Activated CD8-positive, alpha-beta memory T cell treated with anti-CD3 and anti-CD28 coated beads for 36 hours (primary cell): Measurements from ENCODE around the gene TMED1. TPM values are rescaled to one million over a fixed set of nuclear protein-coding genes. Genes with fewer than 3 reads are reported as not detected.
"Not testable (repeated sequence)": the region's sequence is repeated elsewhere in the genome, so short reads cannot be mapped to it uniquely, and the experiment has no call there.

ENCODE experiments used
- CTCF ChIA-PET: fragments of 350-600 bp; sonication (Branson Sonifier 250); formaldehyde crosslinking; loops from one replicate; lab custom pipeline; 2021; ENCODE audit warnings: antibody characterized with exemption; lab: Charles Lee
- POLR2A ChIA-PET: fragments of 350-600 bp; sonication (Branson Sonifier 250); formaldehyde crosslinking; loops from one replicate; lab custom pipeline; 2021; ENCODE audit warnings: antibody characterized with exemption; lab: Charles Lee
- total RNA-seq, 2 experiments: library from RNA; stranded (reverse); gene quantifications; one replicate each; pipeline ENCODE4 v1.2.3, GENCODE V29; 2021

The TMED1 gene
- total RNA-seq, 2 experiments from 2014 or later, result 13.4 to 14.2 TPM

DNA sequence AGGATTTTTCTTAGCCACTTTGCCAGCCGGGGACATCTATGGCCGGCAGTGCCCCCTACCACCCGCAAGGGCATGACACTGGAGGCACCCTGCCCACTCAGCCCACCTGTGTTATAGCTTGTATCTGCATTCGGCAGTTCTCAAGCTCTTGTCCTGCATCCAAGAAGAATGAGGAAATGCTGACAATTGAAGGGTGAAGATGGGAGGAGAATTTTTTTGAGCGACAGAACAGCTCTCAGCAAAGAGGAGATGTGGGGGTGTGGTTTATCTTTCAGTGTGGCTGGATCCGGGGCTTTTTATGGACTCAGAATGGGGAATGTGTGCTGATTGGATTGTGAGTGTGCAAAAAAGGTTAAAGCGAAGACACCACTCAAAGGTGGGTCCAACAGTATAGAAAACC is 6.8 kb upstream of the TMED1 start:
- ChIA-PET CTCF (no interaction called here), POLR2A (no interaction called here)

DNA sequence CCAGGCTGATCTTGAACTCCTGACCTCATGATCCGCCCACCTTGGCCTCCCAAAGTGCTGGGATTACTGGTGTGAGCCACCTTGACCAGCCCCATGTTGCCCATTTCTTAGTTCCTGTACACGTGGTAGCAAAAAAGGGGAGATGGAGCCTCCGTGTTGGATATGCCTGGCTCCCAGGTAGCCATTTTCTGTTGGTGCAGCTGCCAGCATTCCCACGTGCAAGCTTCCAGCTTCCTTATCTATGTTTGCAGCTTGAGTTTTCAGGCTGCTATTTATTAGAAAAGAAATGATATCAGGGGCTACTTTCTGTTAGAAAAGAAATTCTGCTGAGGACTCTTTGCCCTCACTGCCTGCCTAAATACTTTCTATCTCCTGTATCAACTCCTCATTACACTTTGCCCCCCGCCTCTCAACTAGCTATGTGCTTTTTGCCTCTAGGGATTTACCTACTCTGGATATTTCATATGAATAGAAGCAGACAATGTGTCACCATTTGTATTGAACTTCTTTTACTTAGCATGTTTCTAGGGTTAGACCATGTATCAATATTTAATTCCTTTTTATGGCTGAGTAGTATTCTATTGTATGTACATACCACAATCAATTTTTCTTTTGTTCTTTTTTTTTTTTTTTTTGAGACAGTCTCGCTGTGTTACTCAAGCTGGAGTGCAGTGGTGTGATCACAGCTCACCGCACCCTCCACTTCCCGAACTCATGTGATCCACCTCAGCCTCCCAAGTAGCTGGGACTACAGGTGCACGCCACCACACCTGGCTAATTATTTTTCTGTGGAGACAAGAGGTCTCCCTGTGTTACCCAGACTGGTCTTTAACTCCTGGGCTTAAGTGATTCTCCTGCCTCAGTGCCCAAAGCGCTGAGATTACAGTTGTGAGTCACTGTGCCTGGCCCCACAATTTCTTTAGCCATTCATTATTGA is 3.4 kb upstream of the TMED1 start:
- ChIA-PET POLR2A (no interaction called here), CTCF (interaction anchor here (0.6 to 2.3 kb wide), 7 partner anchors 19 to 829 kb away, joined by 3 to 9 read pairs (median 3); no protein-coding TSS in a partner anchor)

GRCh38 chr19:10838377-10838776 is 2.4 kb upstream of the TMED1 start:
- POLR2A ChIA-PET, result no interaction called here
- CTCF ChIA-PET, result interaction anchor here (0.6 to 2.2 kb wide), 3 partner anchors 19 to 179 kb away, joined by 3 to 5 read pairs (median 4); no protein-coding TSS in a partner anchor

GRCh38 chr19:10837649-10838048 is 1.6 kb upstream of the TMED1 start:
- CTCF ChIA-PET, result interaction anchor here (1.4 to 3.8 kb wide), 5 partner anchors 21 to 166 kb away, joined by 6 to 26 read pairs (median 10); partner anchors contain the start of gene DNM2
- POLR2A ChIA-PET, result not testable (repeated sequence)

DNA sequence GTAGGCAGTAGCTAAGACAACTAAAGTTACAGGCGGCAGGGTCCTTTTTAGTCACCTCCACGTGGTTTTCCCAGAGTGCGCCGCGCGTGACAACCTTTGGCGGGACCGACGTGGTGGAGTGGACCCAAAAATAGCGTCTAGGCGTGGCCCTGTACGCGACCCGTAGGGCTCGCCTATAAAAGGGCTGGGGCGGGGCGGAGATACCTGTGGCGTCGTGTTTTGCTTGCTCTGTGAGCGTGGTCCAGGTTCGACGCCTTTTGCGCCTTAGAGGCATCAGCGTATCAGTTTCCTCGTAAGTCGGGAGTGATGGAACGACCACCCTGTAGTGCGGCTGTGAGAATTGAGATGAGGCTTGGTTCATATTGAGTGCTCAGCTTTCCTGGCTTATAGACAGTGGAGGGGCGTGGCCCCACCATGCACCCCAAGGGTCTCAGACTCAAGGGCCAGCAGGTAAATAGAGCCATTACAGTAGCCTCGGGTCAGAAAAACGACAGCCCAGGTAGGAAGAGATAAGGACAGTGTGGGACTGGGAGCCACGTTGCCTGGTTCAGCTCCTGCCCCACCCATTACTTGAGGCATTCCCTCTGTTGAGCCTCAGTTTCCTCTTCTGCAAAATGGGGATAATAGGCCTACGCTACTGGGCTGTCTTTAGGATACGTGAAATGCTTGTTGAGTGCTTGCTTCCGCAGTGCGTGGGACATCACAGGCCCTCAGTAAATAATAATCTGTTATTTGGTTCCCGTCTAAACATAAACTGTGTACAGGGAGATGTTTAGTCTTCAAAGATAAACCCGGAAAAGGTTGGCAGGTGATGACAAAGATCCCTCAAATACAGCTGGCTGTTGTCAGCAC is 693 bp upstream of the TMED1 start:
- ChIA-PET POLR2A (interaction anchor here (0.5 to 1.1 kb wide), 7 partner anchors 25 to 178 kb away, joined by 3 to 10 read pairs (median 3); no protein-coding TSS in a partner anchor), CTCF (interaction anchor here (0.9 to 3.8 kb wide), 9 partner anchors 19 to 192 kb away, joined by 3 to 26 read pairs (median 7); partner anchors contain the start of genes CARM1 and DNM2)

GRCh38 chr19:10835089-10835753 is 791 bp downstream of the TMED1 start:
- ChIA-PET POLR2A (interaction anchor here (0.9 to 1.1 kb wide), 2 partner anchors 36 to 93 kb away, joined by 3 to 4 read pairs; no protein-coding TSS in a partner anchor), CTCF (interaction anchor here (1.0 to 3.8 kb wide), 7 partner anchors 14 to 135 kb away, joined by 3 to 26 read pairs (median 10); partner anchors contain the start of genes CARM1 and DNM2)

- ChIA-PET POLR2A (no interaction called here), CTCF (interaction anchor here (1.1 kb wide), 1 partner anchor 31 kb away, joined by 3 read pairs; no protein-coding TSS in a partner anchor)
Observed at GRCh38 chr19:10832939-10833296, 3.1 kb downstream of the TMED1 start.

DNA sequence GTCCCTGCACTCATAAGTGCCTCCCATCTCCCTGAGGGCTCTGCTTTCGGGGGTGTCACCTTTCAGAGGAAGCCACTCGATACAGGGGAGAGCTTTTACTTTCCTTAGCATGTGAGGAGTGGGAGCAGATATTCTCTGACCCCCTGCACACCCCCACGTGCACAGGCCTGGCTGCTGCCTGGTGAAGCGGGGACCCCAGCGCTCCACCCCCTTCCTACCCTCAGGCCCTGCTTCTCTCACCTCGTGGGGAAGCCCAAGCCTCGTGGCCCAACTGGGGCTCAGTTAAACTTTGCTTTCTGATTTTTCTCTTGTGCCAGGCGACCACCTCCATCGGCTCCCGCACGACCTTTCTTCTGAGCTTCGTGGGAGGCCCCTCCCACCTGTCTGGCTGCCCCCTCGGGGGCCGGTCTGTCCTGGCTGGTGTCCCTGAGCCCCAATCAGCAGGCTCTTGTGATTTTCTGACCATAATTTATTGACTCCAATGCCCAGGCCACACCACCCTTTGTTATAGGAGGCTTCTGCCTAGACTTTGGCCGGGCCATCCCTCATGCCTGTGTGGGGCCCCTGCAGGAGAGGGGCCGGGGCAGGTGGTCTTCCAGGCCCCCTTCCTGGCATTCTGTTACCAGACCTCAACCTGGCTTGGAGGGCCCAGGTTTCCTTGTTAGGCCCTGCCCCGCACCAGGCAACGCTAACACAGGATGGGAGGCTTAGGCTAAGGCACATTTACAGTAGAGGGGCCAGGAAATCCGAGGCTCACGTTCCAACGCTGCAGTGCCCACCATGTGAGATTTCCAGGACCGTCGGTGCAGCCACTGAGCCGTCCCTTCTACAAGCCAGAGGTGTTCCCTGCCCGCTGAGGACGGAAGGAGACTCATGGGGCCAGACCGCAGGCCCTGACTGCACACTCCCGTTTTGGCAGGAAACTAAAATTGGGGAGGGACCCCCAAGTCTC is 3.7 kb downstream of the TMED1 start:
- POLR2A ChIA-PET, result no interaction called here

DNA sequence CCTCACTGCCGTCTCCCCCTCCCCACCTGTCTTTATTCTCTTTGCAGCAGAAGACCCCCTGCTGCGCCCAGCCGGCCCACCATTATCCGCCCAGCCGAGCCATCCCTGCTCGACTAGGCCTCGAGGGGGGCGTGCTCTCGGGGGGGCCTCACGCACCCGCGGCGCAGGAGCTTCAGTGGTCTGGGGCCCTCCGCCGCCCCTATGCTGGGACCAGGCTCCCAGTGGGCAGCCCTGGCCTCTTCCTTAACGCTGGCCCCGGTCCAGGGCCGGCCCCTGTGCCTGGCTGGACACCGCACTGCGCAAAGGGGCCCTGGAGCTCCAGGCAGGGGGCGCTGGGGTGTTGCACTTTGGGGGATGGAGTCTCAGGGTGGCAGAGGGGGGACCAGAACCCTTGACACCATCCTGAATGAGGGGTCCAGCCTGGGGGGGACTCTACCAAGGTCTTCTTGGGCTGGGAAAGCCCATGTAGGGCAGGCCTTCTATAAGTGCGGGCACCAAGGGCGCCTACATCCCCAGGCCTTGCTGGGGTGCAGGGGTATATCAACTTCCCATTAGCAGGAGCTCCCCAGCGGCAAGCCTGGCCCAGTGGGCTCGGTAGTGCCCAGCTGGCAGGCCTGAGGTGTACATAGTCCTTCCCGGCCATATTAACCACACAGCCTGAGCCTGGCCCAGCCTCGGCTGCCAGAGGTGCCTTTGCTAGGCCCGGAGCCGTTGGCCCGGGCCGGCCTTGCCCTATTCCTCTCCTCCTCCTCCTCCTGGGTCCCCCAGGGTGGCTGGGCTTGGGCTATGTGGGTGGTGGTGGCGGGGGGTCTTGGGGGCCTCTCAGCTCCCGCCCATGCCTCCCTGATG is 4.9 kb downstream of the TMED1 start:
- ChIA-PET POLR2A (no interaction called here), CTCF (interaction anchor here (1.1 to 1.2 kb wide), 2 partner anchors 33 to 113 kb away, joined by 3 read pairs; partner anchors contain the start of gene DNM2)

More for the DNA sequence above, 3.7 kb downstream of the TMED1 start:
- CTCF ChIA-PET, result interaction anchor here (1.1 to 1.2 kb wide), 3 partner anchors 32 to 115 kb away, joined by 3 read pairs; partner anchors contain the start of gene DNM2

GRCh38 chr19:10830370-10830769 is 5.6 kb downstream of the TMED1 start:
- ChIA-PET CTCF (interaction anchor here (1.2 kb wide), 1 partner anchor 113 kb away, joined by 3 read pairs; the partner anchor contains the start of gene DNM2), POLR2A (no interaction called here)

DNA sequence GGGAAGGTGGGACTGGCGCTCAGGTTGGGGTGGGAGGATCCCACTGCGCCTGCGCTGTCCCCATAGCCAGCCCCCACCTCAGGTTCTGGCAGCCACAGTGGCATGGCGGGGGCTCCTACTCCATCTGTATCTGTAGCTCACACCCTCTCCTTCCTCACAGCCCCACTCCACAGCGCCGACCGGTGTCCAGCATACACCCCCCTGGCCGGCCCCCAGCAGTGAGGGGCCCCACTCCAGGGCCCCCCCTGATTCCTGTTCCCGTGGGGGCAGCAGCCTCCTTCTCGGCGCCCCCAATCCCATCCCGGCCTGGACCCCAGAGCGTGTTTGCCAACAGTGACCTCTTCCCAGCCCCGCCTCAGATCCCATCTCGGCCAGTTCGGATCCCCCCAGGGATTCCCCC is 6.0 kb downstream of the TMED1 start:
- ChIA-PET POLR2A (no interaction called here), CTCF (interaction anchor here (0.7 kb wide), 1 partner anchor 71 kb away, joined by 3 read pairs; no protein-coding TSS in a partner anchor)

GRCh38 chr19:10828981-10829821 is 6.8 kb downstream of the TMED1 start:
- CTCF ChIA-PET, result interaction anchor here (0.7 to 1.0 kb wide), 3 partner anchors 9 to 112 kb away, joined by 3 read pairs; no protein-coding TSS in a partner anchor
- POLR2A ChIA-PET, result interaction anchor here (0.6 kb wide), 1 partner anchor 12 kb away, joined by 3 read pairs; no protein-coding TSS in a partner anchor

DNA sequence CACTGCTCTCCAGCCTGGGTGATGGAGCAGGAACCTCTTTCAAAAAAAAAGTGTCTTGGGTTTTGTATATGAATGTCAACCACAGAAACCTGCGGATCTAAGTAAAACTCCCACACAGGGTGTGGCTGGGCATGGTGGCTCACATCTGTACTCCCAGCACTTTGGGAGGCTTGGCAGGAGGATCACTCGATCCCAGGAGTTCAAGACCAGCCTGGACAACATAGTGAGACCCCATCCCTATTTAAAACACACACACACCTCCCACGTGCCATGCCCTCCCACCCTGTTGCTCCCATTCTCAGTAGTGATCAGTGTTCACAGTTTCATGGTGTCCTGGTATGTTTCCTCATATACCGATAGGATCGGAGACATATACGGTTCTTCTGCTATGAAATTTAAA is 9.2 kb downstream of the TMED1 start:
- ChIA-PET POLR2A (no interaction called here), CTCF (no interaction called here)

DNA sequence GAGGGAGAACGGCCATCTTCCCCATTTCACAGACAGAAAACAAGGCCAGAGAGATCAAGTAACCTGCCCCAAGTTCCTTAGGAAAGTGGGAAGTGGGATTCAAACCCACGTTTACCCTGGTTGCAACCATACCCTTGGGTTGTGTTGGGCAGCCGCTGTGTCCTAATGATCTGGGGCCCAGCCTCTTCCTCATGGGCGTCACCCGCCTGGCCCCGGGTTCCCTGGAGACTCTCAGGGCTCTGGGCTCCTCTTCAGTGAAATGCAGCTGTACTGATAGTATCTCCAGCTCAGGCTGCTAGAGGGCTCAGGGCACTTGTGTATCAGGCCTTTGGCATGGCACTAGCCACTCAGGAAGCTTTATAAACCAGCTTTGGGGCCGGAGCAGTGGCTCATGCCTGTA is 9.8 kb downstream of the TMED1 start:
- CTCF ChIA-PET, result no interaction called here
- POLR2A ChIA-PET, result no interaction called here

DNA sequence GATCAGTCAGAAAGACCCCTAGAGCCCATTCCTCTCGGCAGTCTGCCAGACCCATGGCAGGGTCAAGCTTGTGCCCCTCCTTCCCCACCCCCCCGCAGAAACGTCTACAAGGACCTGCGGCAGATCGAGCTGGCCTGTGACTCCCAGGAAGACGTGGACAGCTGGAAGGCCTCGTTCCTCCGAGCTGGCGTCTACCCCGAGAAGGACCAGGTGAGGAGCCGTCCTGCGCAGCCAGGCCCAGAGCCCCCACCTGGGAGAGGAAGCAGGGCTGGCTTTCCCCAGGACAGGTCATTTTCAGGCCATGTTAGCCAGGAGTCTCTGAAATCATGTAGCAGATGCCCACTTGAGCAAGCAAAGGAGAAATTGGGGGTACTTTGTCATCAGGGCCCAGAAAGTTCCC is 12.3 kb downstream of the TMED1 start:
- ChIA-PET CTCF (no interaction called here), POLR2A (no interaction called here)
